ENCODE results near the gene PDLIM7.

DNA sequence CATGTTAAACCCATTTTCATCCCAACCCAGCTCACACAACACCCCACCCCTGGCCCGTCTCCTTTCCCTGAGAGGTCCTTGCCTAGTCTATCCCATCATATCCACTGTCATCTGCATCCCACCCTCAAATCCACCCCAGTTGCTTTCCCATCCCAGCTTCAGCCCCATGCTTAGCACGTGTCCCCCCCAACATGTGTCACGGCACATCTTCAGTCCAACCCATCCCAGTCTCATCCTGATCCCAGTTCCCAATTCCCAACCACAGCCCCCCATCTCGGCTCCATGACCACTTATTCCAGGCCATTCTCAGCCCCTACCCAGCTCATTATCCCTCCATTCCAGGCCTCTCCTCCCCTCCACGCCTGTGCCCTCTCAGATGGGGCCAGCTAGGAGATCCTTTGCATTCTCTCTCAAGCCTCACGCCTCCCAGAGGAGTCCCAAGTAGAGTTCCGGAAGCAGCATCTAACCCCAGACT is 23.4 kb downstream of the PDLIM7 start:
- TF ChIP-seq, protein P1, sequence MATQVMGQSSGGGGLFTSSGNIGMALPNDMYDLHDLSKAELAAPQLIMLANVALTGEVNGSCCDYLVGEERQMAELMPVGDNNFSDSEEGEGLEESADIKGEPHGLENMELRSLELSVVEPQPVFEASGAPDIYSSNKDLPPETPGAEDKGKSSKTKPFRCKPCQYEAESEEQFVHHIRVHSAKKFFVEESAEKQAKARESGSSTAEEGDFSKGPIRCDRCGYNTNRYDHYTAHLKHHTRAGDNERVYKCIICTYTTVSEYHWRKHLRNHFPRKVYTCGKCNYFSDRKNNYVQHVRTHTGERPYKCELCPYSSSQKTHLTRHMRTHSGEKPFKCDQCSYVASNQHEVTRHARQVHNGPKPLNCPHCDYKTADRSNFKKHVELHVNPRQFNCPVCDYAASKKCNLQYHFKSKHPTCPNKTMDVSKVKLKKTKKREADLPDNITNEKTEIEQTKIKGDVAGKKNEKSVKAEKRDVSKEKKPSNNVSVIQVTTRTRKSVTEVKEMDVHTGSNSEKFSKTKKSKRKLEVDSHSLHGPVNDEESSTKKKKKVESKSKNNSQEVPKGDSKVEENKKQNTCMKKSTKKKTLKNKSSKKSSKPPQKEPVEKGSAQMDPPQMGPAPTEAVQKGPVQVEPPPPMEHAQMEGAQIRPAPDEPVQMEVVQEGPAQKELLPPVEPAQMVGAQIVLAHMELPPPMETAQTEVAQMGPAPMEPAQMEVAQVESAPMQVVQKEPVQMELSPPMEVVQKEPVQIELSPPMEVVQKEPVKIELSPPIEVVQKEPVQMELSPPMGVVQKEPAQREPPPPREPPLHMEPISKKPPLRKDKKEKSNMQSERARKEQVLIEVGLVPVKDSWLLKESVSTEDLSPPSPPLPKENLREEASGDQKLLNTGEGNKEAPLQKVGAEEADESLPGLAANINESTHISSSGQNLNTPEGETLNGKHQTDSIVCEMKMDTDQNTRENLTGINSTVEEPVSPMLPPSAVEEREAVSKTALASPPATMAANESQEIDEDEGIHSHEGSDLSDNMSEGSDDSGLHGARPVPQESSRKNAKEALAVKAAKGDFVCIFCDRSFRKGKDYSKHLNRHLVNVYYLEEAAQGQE (IDR thresholded peaks at IDR 0.05; ENCODE audit: unreplicated experiment), result no peak
- TF ChIP-seq, protein P2, sequence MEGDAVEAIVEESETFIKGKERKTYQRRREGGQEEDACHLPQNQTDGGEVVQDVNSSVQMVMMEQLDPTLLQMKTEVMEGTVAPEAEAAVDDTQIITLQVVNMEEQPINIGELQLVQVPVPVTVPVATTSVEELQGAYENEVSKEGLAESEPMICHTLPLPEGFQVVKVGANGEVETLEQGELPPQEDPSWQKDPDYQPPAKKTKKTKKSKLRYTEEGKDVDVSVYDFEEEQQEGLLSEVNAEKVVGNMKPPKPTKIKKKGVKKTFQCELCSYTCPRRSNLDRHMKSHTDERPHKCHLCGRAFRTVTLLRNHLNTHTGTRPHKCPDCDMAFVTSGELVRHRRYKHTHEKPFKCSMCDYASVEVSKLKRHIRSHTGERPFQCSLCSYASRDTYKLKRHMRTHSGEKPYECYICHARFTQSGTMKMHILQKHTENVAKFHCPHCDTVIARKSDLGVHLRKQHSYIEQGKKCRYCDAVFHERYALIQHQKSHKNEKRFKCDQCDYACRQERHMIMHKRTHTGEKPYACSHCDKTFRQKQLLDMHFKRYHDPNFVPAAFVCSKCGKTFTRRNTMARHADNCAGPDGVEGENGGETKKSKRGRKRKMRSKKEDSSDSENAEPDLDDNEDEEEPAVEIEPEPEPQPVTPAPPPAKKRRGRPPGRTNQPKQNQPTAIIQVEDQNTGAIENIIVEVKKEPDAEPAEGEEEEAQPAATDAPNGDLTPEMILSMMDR (conservative IDR thresholded peaks at IDR 0.05; ENCODE audit: low read depth in 2 of 2), result no peak
- TF ChIP-seq POLR2AphosphoS5 (IDR thresholded peaks at IDR 0.05; ENCODE audit: low read depth), result no peak
